ENCODE results near the gene NMBR.

NMBR gene

GRCh38 chr6:142152746-142153145, 5.8 kb upstream of the NMBR start:
- TF ChIP-seq CEBPB (IDR thresholded peaks at IDR 0.05) (no peak), YY1 (IDR thresholded peaks at IDR 0.05; ENCODE audit: low read depth) (no peak), EP300 (IDR thresholded peaks at IDR 0.05; ENCODE audit: borderline replicate concordance) (no peak), TCF12 (IDR thresholded peaks at IDR 0.05; ENCODE audit: low read depth) (no peak), EGR1 (IDR thresholded peaks at IDR 0.05) (no peak), ZBTB7A (IDR thresholded peaks at IDR 0.05; ENCODE audit: low read depth) (no peak), FOXM1 (IDR thresholded peaks at IDR 0.05; ENCODE audit: borderline replicate concordance, low read depth) (no peak), RAD21 (IDR thresholded peaks at IDR 0.05; ENCODE audit: low read depth) (no peak), TAF1 (IDR thresholded peaks at IDR 0.05; ENCODE audit: low read depth) (no peak), MAX (IDR thresholded peaks at IDR 0.05) (no peak), CREB1 (IDR thresholded peaks at IDR 0.05; ENCODE audit: low read depth) (no peak), TEAD4 (IDR thresholded peaks at IDR 0.05) (no peak)

GRCh38 chr6:142138876-142139275, 8.0 kb downstream of the NMBR start:
- TF ChIP-seq CEBPB (IDR thresholded peaks at IDR 0.05) = no peak
- no peak for TF ChIP-seq TEAD4 (IDR thresholded peaks at IDR 0.05)
- TF ChIP-seq, protein P1, sequence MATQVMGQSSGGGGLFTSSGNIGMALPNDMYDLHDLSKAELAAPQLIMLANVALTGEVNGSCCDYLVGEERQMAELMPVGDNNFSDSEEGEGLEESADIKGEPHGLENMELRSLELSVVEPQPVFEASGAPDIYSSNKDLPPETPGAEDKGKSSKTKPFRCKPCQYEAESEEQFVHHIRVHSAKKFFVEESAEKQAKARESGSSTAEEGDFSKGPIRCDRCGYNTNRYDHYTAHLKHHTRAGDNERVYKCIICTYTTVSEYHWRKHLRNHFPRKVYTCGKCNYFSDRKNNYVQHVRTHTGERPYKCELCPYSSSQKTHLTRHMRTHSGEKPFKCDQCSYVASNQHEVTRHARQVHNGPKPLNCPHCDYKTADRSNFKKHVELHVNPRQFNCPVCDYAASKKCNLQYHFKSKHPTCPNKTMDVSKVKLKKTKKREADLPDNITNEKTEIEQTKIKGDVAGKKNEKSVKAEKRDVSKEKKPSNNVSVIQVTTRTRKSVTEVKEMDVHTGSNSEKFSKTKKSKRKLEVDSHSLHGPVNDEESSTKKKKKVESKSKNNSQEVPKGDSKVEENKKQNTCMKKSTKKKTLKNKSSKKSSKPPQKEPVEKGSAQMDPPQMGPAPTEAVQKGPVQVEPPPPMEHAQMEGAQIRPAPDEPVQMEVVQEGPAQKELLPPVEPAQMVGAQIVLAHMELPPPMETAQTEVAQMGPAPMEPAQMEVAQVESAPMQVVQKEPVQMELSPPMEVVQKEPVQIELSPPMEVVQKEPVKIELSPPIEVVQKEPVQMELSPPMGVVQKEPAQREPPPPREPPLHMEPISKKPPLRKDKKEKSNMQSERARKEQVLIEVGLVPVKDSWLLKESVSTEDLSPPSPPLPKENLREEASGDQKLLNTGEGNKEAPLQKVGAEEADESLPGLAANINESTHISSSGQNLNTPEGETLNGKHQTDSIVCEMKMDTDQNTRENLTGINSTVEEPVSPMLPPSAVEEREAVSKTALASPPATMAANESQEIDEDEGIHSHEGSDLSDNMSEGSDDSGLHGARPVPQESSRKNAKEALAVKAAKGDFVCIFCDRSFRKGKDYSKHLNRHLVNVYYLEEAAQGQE (IDR thresholded peaks at IDR 0.05; ENCODE audit: low read depth) = no peak
- no peak for TF ChIP-seq EGR1 (IDR thresholded peaks at IDR 0.05)
- no peak for TF ChIP-seq CREB1 (IDR thresholded peaks at IDR 0.05; ENCODE audit: low read depth)
- no peak for TF ChIP-seq TAF1 (IDR thresholded peaks at IDR 0.05; ENCODE audit: low read depth)
- TF ChIP-seq MAX (IDR thresholded peaks at IDR 0.05) = no peak
- TF ChIP-seq TCF12 (IDR thresholded peaks at IDR 0.05; ENCODE audit: low read depth) = no peak
- no peak for TF ChIP-seq ZBTB7A (IDR thresholded peaks at IDR 0.05; ENCODE audit: low read depth)
- TF ChIP-seq EP300 (IDR thresholded peaks at IDR 0.05; ENCODE audit: borderline replicate concordance) = no peak
- no peak for TF ChIP-seq NFIC (IDR thresholded peaks at IDR 0.05)
- TF ChIP-seq YY1 (IDR thresholded peaks at IDR 0.05; ENCODE audit: low read depth) = no peak
- TF ChIP-seq RAD21 (IDR thresholded peaks at IDR 0.05; ENCODE audit: low read depth) = no peak
- TF ChIP-seq FOXM1 (IDR thresholded peaks at IDR 0.05; ENCODE audit: borderline replicate concordance, low read depth) = no peak
- TF ChIP-seq USF1 (IDR thresholded peaks at IDR 0.05) = no peak

DNA sequence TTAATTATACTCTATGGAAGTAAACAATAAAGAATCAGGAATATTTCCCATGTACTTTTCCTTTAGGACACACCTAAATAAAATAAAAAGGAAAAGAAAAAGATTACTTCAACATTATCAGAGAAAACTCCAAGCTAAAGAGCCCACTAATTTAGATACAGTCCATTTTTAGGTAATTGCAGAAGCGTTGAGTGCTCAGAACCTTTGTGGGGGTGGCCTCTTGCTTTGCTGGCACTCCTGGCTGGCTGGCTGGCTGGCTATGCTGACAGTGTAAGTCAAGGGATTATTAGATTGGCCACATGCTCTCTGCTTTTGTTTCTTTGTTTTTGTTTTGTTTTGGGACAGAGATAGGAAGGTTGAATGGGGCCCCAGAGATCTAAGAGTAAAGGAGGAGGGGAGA, 14.3 kb downstream of the NMBR start, which contains the start of gene GJE1:
Gene GJE1 (plus strand): TSS at position 301 of the 400 bp plus-strand sequence. CDS start 234 bp downstream, outside the sequence.
- TF ChIP-seq CEBPB (IDR thresholded peaks at IDR 0.05) = no peak
- no peak for TF ChIP-seq EP300 (IDR thresholded peaks at IDR 0.05; ENCODE audit: borderline replicate concordance)
- TF ChIP-seq TCF12 (IDR thresholded peaks at IDR 0.05; ENCODE audit: low read depth) = no peak
- TF ChIP-seq, protein P1 (IDR thresholded peaks at IDR 0.05; ENCODE audit: low read depth) = no peak
- TF ChIP-seq FOXM1 (IDR thresholded peaks at IDR 0.05; ENCODE audit: borderline replicate concordance, low read depth) = no peak

- TF ChIP-seq EP300 (IDR thresholded peaks at IDR 0.05; ENCODE audit: borderline replicate concordance) = no peak
- TF ChIP-seq FOXM1 (IDR thresholded peaks at IDR 0.05; ENCODE audit: borderline replicate concordance, low read depth) = no peak
- TF ChIP-seq CREB1 (IDR thresholded peaks at IDR 0.05; ENCODE audit: low read depth) = no peak
- TF ChIP-seq TEAD4 (IDR thresholded peaks at IDR 0.05) = no peak
- TF ChIP-seq NFIC (IDR thresholded peaks at IDR 0.05) = no peak
- TF ChIP-seq YY1 (IDR thresholded peaks at IDR 0.05; ENCODE audit: low read depth) = no peak
- no peak for TF ChIP-seq USF1 (IDR thresholded peaks at IDR 0.05)
- TF ChIP-seq, protein P1 (IDR thresholded peaks at IDR 0.05; ENCODE audit: low read depth) = no peak
- no peak for TF ChIP-seq TAF1 (IDR thresholded peaks at IDR 0.05; ENCODE audit: low read depth)
- no peak for TF ChIP-seq RAD21 (IDR thresholded peaks at IDR 0.05; ENCODE audit: low read depth)
- no peak for TF ChIP-seq TCF12 (IDR thresholded peaks at IDR 0.05; ENCODE audit: low read depth)
- no peak for TF ChIP-seq MAX (IDR thresholded peaks at IDR 0.05)
- no peak for TF ChIP-seq CEBPB (IDR thresholded peaks at IDR 0.05)
- no peak for TF ChIP-seq EGR1 (IDR thresholded peaks at IDR 0.05)
Observed at GRCh38 chr6:142130814-142131213, 16.1 kb downstream of the NMBR start.

Data from Ishikawa (cell line).